ENCODE data around the gene KLC1. TPM values are rescaled to one million over a fixed set of nuclear protein-coding genes. Genes with fewer than 3 reads are reported as not detected.

The KLC1 gene
- total and polyA plus RNA-seq, 2 of the 8 experiments (the other 6 are each of a cell fraction or from before 2014, with no cell fraction given) = 84.6 to 134 TPM

GRCh38 chr14:103741876-103742275 lies 112.9 kb downstream of the KLC1 start (continued):
- TF ChIP-seq CTCF (IDR thresholded peaks at IDR 0.05; ENCODE audit: control extremely low read depth in 1 of 3, insufficient read depth in 1 of 3, low read depth in 1 of 3, low read length in 3 of 3) = no peak
- TF ChIP-seq CHD7 (IDR thresholded peaks at IDR 0.05; ENCODE audit: insufficient replicate concordance, low read length) = no peak
- TF ChIP-seq CEBPB (IDR thresholded peaks at IDR 0.05; ENCODE audit: low read depth, low read length) = no peak
- TF ChIP-seq SRF (IDR thresholded peaks at IDR 0.05; ENCODE audit: low read depth, low read length) = no peak
- no peak for TF ChIP-seq ZNF274 (IDR thresholded peaks at IDR 0.05; ENCODE audit: borderline replicate concordance, extremely low read depth, low read length)
- no peak for TF ChIP-seq BRCA1 (IDR thresholded peaks at IDR 0.05; ENCODE audit: low read depth, low read length)
- TF ChIP-seq EGR1 (IDR thresholded peaks at IDR 0.05; ENCODE audit: borderline replicate concordance, low read depth, low read length) = no peak
- TF ChIP-seq GTF2F1 (IDR thresholded peaks at IDR 0.05; ENCODE audit: borderline replicate concordance, low read depth, low read length) = no peak
- TF ChIP-seq TBP (IDR thresholded peaks at IDR 0.05; ENCODE audit: low read depth, low read length) = no peak
- TF ChIP-seq EZH2 (IDR thresholded peaks at IDR 0.05; ENCODE audit: low read depth, low read length, severe bottlenecking) = no peak
